Neural cell (in vitro differentiated cells): ENCODE measurements around the gene NBEA.

ENCODE experiments used
- EP300 ChIP-seq: fragments of 450-650 bp; conservative IDR thresholded peaks from 2 replicates; pipeline ENCODE4 v1.6.1; 2014; ENCODE audit warnings: antibody characterized with exemption, mild to moderate bottlenecking, moderate library complexity; ENCODE audit not compliant: poor library complexity, severe bottlenecking
- EZH2 ChIP-seq: fragments of 200-600, 300-800 bp; shearing (Covaris generic), sonication (generic); IDR thresholded peaks from 2 replicates; pipeline ENCODE4 v1.6.1; 2014; ENCODE audit warnings: antibody characterized with exemption, low read length, borderline replicate concordance, mild to moderate bottlenecking; ENCODE audit not compliant: insufficient read depth, poor library complexity, severe bottlenecking
- SMC3 ChIP-seq: fragments of 450-650 bp; conservative IDR thresholded peaks from 2 replicates; pipeline ENCODE4 v1.6.1; 2014; ENCODE audit warnings: antibody characterized with exemption, mild to moderate bottlenecking, moderate library complexity; ENCODE audit not compliant: poor library complexity
- TAF1 ChIP-seq: IDR thresholded peaks from 2 replicates; pipeline ENCODE4 v1.6.1; 2012; ENCODE audit warnings: low read depth
- TF ChIP-seq, protein P1 (sequence below): fragments of 450-650 bp; IDR thresholded peaks from 2 replicates; pipeline ENCODE4 v1.5.1; 2014; ENCODE audit warnings: antibody characterized with exemption, mild to moderate bottlenecking, moderate library complexity; ENCODE audit not compliant: poor library complexity, severe bottlenecking
- TF ChIP-seq, protein P2 (sequence below): IDR thresholded peaks from 2 replicates; pipeline ENCODE4 v1.6.1; 2012; ENCODE audit warnings: borderline replicate concordance

DNA sequence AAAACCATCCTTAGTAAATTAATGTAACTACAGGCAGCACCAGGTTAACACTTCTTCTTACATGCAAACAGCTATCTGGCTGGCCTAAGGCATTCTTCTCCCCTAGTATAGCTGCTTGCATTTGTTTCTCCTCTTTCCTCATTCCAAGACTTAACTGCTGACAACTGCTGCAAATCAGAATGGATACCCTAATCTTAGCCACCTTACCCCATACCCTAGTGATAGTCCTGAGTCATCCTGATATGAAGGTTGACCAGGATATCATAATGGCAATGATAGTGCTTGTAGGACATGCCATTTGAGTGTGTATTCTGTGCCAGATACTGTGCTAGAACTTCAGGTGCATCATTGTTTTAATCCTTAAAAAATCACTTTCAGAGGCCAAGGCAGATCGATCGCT lies 672.6 kb downstream of the NBEA start:
- TF ChIP-seq, protein P1, sequence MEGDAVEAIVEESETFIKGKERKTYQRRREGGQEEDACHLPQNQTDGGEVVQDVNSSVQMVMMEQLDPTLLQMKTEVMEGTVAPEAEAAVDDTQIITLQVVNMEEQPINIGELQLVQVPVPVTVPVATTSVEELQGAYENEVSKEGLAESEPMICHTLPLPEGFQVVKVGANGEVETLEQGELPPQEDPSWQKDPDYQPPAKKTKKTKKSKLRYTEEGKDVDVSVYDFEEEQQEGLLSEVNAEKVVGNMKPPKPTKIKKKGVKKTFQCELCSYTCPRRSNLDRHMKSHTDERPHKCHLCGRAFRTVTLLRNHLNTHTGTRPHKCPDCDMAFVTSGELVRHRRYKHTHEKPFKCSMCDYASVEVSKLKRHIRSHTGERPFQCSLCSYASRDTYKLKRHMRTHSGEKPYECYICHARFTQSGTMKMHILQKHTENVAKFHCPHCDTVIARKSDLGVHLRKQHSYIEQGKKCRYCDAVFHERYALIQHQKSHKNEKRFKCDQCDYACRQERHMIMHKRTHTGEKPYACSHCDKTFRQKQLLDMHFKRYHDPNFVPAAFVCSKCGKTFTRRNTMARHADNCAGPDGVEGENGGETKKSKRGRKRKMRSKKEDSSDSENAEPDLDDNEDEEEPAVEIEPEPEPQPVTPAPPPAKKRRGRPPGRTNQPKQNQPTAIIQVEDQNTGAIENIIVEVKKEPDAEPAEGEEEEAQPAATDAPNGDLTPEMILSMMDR = no peak
- TF ChIP-seq SMC3 = no peak
- TF ChIP-seq TAF1 = no peak
- TF ChIP-seq, protein P2, sequence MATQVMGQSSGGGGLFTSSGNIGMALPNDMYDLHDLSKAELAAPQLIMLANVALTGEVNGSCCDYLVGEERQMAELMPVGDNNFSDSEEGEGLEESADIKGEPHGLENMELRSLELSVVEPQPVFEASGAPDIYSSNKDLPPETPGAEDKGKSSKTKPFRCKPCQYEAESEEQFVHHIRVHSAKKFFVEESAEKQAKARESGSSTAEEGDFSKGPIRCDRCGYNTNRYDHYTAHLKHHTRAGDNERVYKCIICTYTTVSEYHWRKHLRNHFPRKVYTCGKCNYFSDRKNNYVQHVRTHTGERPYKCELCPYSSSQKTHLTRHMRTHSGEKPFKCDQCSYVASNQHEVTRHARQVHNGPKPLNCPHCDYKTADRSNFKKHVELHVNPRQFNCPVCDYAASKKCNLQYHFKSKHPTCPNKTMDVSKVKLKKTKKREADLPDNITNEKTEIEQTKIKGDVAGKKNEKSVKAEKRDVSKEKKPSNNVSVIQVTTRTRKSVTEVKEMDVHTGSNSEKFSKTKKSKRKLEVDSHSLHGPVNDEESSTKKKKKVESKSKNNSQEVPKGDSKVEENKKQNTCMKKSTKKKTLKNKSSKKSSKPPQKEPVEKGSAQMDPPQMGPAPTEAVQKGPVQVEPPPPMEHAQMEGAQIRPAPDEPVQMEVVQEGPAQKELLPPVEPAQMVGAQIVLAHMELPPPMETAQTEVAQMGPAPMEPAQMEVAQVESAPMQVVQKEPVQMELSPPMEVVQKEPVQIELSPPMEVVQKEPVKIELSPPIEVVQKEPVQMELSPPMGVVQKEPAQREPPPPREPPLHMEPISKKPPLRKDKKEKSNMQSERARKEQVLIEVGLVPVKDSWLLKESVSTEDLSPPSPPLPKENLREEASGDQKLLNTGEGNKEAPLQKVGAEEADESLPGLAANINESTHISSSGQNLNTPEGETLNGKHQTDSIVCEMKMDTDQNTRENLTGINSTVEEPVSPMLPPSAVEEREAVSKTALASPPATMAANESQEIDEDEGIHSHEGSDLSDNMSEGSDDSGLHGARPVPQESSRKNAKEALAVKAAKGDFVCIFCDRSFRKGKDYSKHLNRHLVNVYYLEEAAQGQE = no peak
- TF ChIP-seq EZH2 = no peak
- no peak for TF ChIP-seq EP300
